ENCODE results near the gene SUN5.

SUN5 gene

DNA sequence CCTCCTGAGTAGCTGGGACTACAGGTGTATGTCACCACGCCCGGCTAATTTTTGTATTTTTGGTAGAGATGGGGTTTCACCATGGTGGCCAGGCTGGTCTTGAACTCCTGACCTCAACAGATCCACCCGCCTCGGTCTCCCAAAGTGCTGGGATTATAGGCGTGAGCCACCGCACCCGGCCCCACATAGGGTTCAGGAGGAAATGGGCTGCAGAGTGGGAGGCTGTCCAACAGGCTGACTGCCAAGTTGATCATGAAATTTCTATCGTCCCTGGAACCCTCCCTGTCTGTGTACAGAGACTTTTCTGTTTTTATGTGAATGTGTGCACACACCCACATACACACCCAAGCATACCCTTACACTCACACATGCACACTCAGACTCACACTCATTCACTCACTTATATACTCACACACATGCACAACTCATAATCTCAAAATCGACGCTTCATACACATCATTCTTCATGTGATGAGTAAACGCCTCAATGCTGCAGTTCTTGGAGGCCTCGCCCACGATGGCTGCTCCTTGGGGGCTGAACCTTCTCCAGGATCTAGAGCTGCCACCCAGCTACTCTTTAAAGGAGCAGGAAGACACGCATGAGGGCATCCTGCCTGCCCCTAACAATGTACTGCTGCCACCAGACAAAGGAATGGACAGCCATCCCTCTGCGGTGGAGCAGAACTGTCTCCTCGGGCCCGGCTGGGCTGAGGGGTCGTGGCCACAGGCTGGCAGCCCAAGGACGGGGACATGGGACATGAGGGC, 35.6 kb downstream of the SUN5 start:
- H3K9ac ChIP-seq (ENCODE audit: low read length), result no peak overlapping the region
- H3K23ac ChIP-seq (ENCODE audit: low read length), result no peak overlapping the region
- H3K36me3 ChIP-seq (ENCODE audit: control insufficient read depth in 1 of 2, insufficient read depth in 2 of 2, low read length in 2 of 2), result no peaks in the 10 kb centered on the region
- no peak overlapping the region for H2BK5ac ChIP-seq (ENCODE audit: low read depth, low read length, poor library complexity)
- 100% methylated on average over 2 of the region's 19 CpGs for WGBS (ENCODE audit: extremely low coverage, insufficient coverage, insufficient read length)
- no peak overlapping the region for H4K91ac ChIP-seq (ENCODE audit: low read depth, low read length)
- H4K8ac ChIP-seq (ENCODE audit: low read depth, low read length), result no peak overlapping the region
- H3K4ac ChIP-seq (ENCODE audit: low read depth, low read length), result no peak overlapping the region
- H3K4me3 ChIP-seq (ENCODE audit: low read depth, low read length), result no peak overlapping the region
- H3K79me2 ChIP-seq (ENCODE audit: control insufficient read depth, insufficient read depth, low read length, poor library complexity), result no peaks in the 10 kb centered on the region
- H2AK5ac ChIP-seq (ENCODE audit: low read length), result no peak overlapping the region
- H2BK12ac ChIP-seq (ENCODE audit: low read length), result no peak overlapping the region
- H4K12ac ChIP-seq (ENCODE audit: low read depth, low read length), result no peak overlapping the region
- no peaks in the 10 kb centered on the region for H3K79me1 ChIP-seq (ENCODE audit: low read length)
- no peaks in the 10 kb centered on the region for H3K9me3 ChIP-seq (ENCODE audit: insufficient read depth, low read depth, low read length)
- no peak overlapping the region for H2AFZ ChIP-seq (ENCODE audit: insufficient read depth, low read length, poor library complexity)
- H3K14ac ChIP-seq (ENCODE audit: low read length), result no peak overlapping the region
- H3K27ac ChIP-seq (ENCODE audit: low read depth, low read length), result no peak overlapping the region
- H3K27me3 ChIP-seq (ENCODE audit: insufficient read depth, low read length), result no peaks in the 10 kb centered on the region
- H3K4me2 ChIP-seq (ENCODE audit: low read length), result no peak overlapping the region
- H2BK120ac ChIP-seq (ENCODE audit: insufficient read depth, low read length, poor library complexity), result no peak overlapping the region
- no peak for DNase-seq
- H3K18ac ChIP-seq (ENCODE audit: low read length), result no peak overlapping the region
- peaks cover 0 to 6% of the 10 kb centered on the region in 2 experiments for H3K4me1 ChIP-seq (ENCODE audit: control insufficient read depth in 1 of 2, insufficient read depth in 2 of 2, low read length in 2 of 2)

DNA sequence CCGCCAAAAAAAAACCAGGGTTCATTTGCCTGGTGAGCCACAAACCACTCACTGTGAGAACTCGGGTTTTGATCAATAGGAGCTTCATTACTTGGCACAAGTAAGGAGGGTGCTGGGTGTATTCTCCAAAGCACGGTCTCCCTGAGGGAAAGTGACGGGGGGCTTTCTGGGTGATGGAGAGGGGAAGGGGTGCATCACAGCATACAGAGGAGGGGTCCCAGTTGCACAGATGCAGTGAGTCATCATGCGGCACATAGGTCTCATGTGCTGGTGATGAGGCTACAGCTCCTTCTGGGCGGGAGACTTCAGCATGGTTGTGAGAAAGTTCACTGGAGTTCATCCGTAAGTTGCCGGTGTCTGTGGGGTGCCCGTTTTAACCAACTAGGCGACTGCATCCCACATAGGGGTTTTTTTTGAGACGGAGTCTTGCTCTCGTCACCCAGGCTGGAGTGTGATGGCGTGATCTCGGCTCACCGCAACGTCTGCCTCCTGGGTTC, 36.2 kb downstream of the SUN5 start:
- Histone ChIP-seq H2AK5ac (ENCODE audit: low read length) (no peak overlapping the region), H3K79me2 (ENCODE audit: control insufficient read depth, insufficient read depth, low read length, poor library complexity) (no peaks in the 10 kb centered on the region), H3K14ac (ENCODE audit: low read length) (no peak overlapping the region), H2BK120ac (ENCODE audit: insufficient read depth, low read length, poor library complexity) (no peak overlapping the region), H3K4me1 (ENCODE audit: control insufficient read depth in 1 of 2, insufficient read depth in 2 of 2, low read length in 2 of 2) (peaks cover 0 to 6% of the 10 kb centered on the region in 2 experiments), H3K4me2 (ENCODE audit: low read length) (no peak overlapping the region), H3K4ac (ENCODE audit: low read depth, low read length) (no peak overlapping the region), H3K23ac (ENCODE audit: low read length) (no peak overlapping the region), H3K27me3 (ENCODE audit: insufficient read depth, low read length) (no peaks in the 10 kb centered on the region), H3K27ac (ENCODE audit: low read depth, low read length) (no peak overlapping the region), H3K36me3 (ENCODE audit: control insufficient read depth in 1 of 2, insufficient read depth in 2 of 2, low read length in 2 of 2) (no peaks in the 10 kb centered on the region), H3K9me3 (ENCODE audit: insufficient read depth, low read depth, low read length) (no peaks in the 10 kb centered on the region), H2AFZ (ENCODE audit: insufficient read depth, low read length, poor library complexity) (no peak overlapping the region), H4K91ac (ENCODE audit: low read depth, low read length) (no peak overlapping the region), H2BK12ac (ENCODE audit: low read length) (no peak overlapping the region), H3K4me3 (ENCODE audit: low read depth, low read length) (no peak overlapping the region), H3K9ac (ENCODE audit: low read length) (no peak overlapping the region), H4K12ac (ENCODE audit: low read depth, low read length) (no peak overlapping the region), H2BK5ac (ENCODE audit: low read depth, low read length, poor library complexity) (no peak overlapping the region), H3K79me1 (ENCODE audit: low read length) (no peaks in the 10 kb centered on the region), H3K18ac (ENCODE audit: low read length) (no peak overlapping the region), H4K8ac (ENCODE audit: low read depth, low read length) (no peak overlapping the region)
- no peak for DNase-seq
- no CpG with 5 or more reads among the region's 16 CpGs for WGBS (ENCODE audit: extremely low coverage, insufficient coverage, insufficient read length)

DNA sequence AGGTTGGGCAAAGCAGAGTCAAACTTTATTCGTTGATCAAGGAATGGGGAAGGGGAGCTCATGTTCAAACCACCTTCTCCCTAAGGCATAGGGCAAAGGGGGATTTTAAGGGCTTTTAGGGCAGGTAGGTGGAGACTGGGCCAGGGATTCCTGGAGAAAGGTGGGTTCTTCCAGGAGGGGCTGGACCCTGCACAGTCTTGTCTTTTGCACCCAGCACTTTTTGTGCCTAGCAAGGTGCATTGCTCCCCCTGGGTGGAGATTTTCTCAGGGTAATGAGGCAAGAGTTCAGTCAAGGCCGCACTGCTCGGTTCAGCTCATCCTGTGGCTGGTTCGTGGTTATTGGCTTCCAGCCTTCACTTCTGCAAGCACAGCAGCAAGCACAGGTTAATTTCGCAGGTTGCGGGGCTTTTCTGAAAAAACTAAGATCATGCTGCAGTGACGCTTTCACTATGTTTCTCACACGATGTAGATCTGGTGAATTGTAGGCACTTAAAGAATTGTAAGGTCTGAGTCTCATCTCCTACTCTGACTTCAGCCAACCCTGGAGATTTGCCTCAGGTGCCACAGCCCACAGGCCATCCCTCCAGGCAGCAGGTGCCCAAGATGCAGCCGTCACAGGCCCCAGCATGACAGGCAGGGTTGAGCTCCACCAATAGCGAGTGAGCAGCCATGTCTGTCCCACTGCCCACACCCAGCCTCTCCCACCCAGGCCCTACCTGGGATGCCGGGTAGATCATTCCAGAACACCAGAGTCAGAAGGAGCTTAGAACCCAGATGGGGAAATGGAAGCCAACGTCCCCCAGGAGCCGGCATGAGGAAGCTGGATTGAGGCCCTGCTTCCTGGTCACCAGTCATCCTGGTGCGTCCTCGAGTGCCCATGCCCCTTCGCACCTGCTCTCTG, 37.1 kb downstream of the SUN5 start:
- no peak overlapping the region for H3K27ac ChIP-seq (ENCODE audit: low read depth, low read length)
- H3K18ac ChIP-seq (ENCODE audit: low read length), result no peak overlapping the region
- H4K91ac ChIP-seq (ENCODE audit: low read depth, low read length), result no peak overlapping the region
- H3K9me3 ChIP-seq (ENCODE audit: insufficient read depth, low read depth, low read length), result no peaks in the 10 kb centered on the region
- no peaks in the 10 kb centered on the region for H3K36me3 ChIP-seq (ENCODE audit: control insufficient read depth in 1 of 2, insufficient read depth in 2 of 2, low read length in 2 of 2)
- H4K8ac ChIP-seq (ENCODE audit: low read depth, low read length), result no peak overlapping the region
- no peaks in the 10 kb centered on the region for H3K79me2 ChIP-seq (ENCODE audit: control insufficient read depth, insufficient read depth, low read length, poor library complexity)
- no peak overlapping the region for H3K9ac ChIP-seq (ENCODE audit: low read length)
- no peak overlapping the region for H3K4me3 ChIP-seq (ENCODE audit: low read depth, low read length)
- H3K23ac ChIP-seq (ENCODE audit: low read length), result no peak overlapping the region
- no peak overlapping the region for H4K12ac ChIP-seq (ENCODE audit: low read depth, low read length)
- H3K4me2 ChIP-seq (ENCODE audit: low read length), result no peak overlapping the region
- no peak overlapping the region for H2AFZ ChIP-seq (ENCODE audit: insufficient read depth, low read length, poor library complexity)
- no peaks in the 10 kb centered on the region for H3K4me1 ChIP-seq (ENCODE audit: control insufficient read depth in 1 of 2, insufficient read depth in 2 of 2, low read length in 2 of 2)
- WGBS (ENCODE audit: extremely low coverage, insufficient coverage, insufficient read length), result no CpG with 5 or more reads among the region's 16 CpGs
- no peak overlapping the region for H3K4ac ChIP-seq (ENCODE audit: low read depth, low read length)
- H3K27me3 ChIP-seq (ENCODE audit: insufficient read depth, low read length), result no peaks in the 10 kb centered on the region
- H3K14ac ChIP-seq (ENCODE audit: low read length), result no peak overlapping the region
- H2AK5ac ChIP-seq (ENCODE audit: low read length), result no peak overlapping the region
- H2BK5ac ChIP-seq (ENCODE audit: low read depth, low read length, poor library complexity), result no peak overlapping the region
- H2BK120ac ChIP-seq (ENCODE audit: insufficient read depth, low read length, poor library complexity), result no peak overlapping the region
- no peaks in the 10 kb centered on the region for H3K79me1 ChIP-seq (ENCODE audit: low read length)
- H2BK12ac ChIP-seq (ENCODE audit: low read length), result no peak overlapping the region
- no peak for DNase-seq

DNA sequence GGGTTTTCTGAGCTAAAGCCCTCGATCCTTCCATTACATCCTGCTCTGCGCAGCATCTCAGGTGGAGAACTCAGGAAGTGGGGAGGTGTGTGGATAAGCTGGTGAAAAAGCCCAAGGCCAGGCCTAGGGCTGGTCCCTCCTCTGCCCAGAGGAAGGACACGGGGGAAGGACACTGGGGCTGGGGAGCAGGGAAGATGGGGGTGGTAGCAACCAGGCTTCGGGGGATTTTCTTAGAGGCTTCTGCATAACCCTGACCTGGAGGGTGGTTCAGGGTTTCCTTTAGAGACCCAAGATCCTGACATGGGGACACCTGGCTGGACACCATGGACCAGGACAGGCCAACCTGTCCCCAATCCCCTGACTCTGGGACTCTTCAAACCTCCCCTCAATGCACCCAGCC, 37.9 kb downstream of the SUN5 start:
- no peak overlapping the region for H2BK12ac ChIP-seq (ENCODE audit: low read length)
- H4K91ac ChIP-seq (ENCODE audit: low read depth, low read length), result no peak overlapping the region
- H3K4me2 ChIP-seq (ENCODE audit: low read length), result no peak overlapping the region
- H3K4me3 ChIP-seq (ENCODE audit: low read depth, low read length), result no peak overlapping the region
- DNase-seq, result no peak
- H3K27ac ChIP-seq (ENCODE audit: low read depth, low read length), result no peak overlapping the region
- H3K18ac ChIP-seq (ENCODE audit: low read length), result no peak overlapping the region
- H3K4ac ChIP-seq (ENCODE audit: low read depth, low read length), result no peak overlapping the region
- H3K36me3 ChIP-seq (ENCODE audit: control insufficient read depth in 1 of 2, insufficient read depth in 2 of 2, low read length in 2 of 2), result no peaks in the 10 kb centered on the region
- H2AK5ac ChIP-seq (ENCODE audit: low read length), result no peak overlapping the region
- H3K79me1 ChIP-seq (ENCODE audit: low read length), result no peaks in the 10 kb centered on the region
- H3K27me3 ChIP-seq (ENCODE audit: insufficient read depth, low read length), result no peaks in the 10 kb centered on the region
- H2AFZ ChIP-seq (ENCODE audit: insufficient read depth, low read length, poor library complexity), result no peak overlapping the region
- H3K79me2 ChIP-seq (ENCODE audit: control insufficient read depth, insufficient read depth, low read length, poor library complexity), result no peaks in the 10 kb centered on the region
- H2BK120ac ChIP-seq (ENCODE audit: insufficient read depth, low read length, poor library complexity), result no peak overlapping the region
- no peaks in the 10 kb centered on the region for H3K9me3 ChIP-seq (ENCODE audit: insufficient read depth, low read depth, low read length)
- H3K9ac ChIP-seq (ENCODE audit: low read length), result no peak overlapping the region
- no peak overlapping the region for H2BK5ac ChIP-seq (ENCODE audit: low read depth, low read length, poor library complexity)
- no CpG with 5 or more reads among the region's 4 CpGs for WGBS (ENCODE audit: extremely low coverage, insufficient coverage, insufficient read length)
- H3K14ac ChIP-seq (ENCODE audit: low read length), result no peak overlapping the region
- no peak overlapping the region for H4K12ac ChIP-seq (ENCODE audit: low read depth, low read length)
- H3K23ac ChIP-seq (ENCODE audit: low read length), result no peak overlapping the region
- H4K8ac ChIP-seq (ENCODE audit: low read depth, low read length), result no peak overlapping the region
- H3K4me1 ChIP-seq (ENCODE audit: control insufficient read depth in 1 of 2, insufficient read depth in 2 of 2, low read length in 2 of 2), result no peaks in the 10 kb centered on the region

All from trophoblast cell (in vitro differentiated cells and primary cell).